ENCODE results near the gene SMIM5. TPM values are rescaled to one million over a fixed set of nuclear protein-coding genes. Genes with fewer than 3 reads are reported as not detected.

SMIM5 gene
- total and polyA plus RNA-seq, 2 of the 13 experiments (the other 11 are each of a cell fraction or from before 2014, with no cell fraction given): not detected

- CTCF ChIA-PET (ENCODE audit: low intra/inter-chr PET ratio, low total read pairs): no interaction called here
- Histone ChIP-seq H2AFZ (ENCODE audit: low read length) (no peak overlapping the region), H3K9ac (ENCODE audit: insufficient read depth, low read depth, low read length) (no peak overlapping the region), H3K27me3 (ENCODE audit: control insufficient read depth in 1 of 2, insufficient read depth in 2 of 2, low read length in 2 of 2) (no peaks in the 10 kb centered on the region), H3K4me3 (replicated peaks in 1 of 3; ENCODE audit: insufficient read depth in 1 of 3, low read depth in 2 of 3, low read length in 3 of 3) (no peak overlapping the region), H3K27ac (ENCODE audit: extremely low read length, insufficient read depth, low read length) (no peak overlapping the region), H3K79me2 (ENCODE audit: insufficient read depth, low read length) (no peaks in the 10 kb centered on the region), H4K20me1 (ENCODE audit: insufficient read depth, low read length) (peaks cover 4% of the 10 kb centered on the region; the same call in 1 of the 2 replicates), H3K36me3 (replicated peaks in 1 of 2; ENCODE audit: control insufficient read depth in 1 of 2, insufficient read depth in 2 of 2, low read length in 2 of 2) (peaks cover 5 to 10% of the 10 kb centered on the region in 2 experiments), H3K4me2 (ENCODE audit: low read depth, low read length) (no peak overlapping the region), H3K9me3 (ENCODE audit: low read length) (no peaks in the 10 kb centered on the region), H3K4me1 (ENCODE audit: insufficient read depth, low read length) (peaks cover 19% of the 10 kb centered on the region)
- intact Hi-C loops (cut with micrococcal nuclease; ENCODE audit: unreplicated experiment): no loop called here
- BruUV-seq (replicated peaks): no TSS peak
- 95% methylated on average over 13 of the region's 13 CpGs for WGBS (ENCODE audit: low lambda C conversion rate)
- ATAC-seq (no peak), DNase-seq (ENCODE audit: low spot score) (no peak), FAIRE-seq (no peak)
- POLR2A ChIA-PET: no interaction called here
- TF ChIP-seq ZNF512B (CRISPR knock-in tag; IDR thresholded peaks at IDR 0.05; ENCODE audit: borderline replicate concordance): no peak
- no peak for TF ChIP-seq ZNF597 (CRISPR knock-in tag; IDR thresholded peaks at IDR 0.05)
- no peak for TF ChIP-seq ZNF670 (CRISPR knock-in tag; IDR thresholded peaks at IDR 0.05; ENCODE audit: borderline replicate concordance)
- no peak for TF ChIP-seq HNRNPK (IDR thresholded peaks at IDR 0.05; ENCODE audit: low read depth, low read length, poor library complexity, severe bottlenecking)
- in situ Hi-C loops (cut with HindIII; ENCODE audit: extremely low pct_ligation_motif_present, low pct_unique_long_range_greater_than_20kb): no loop called here
Observed at GRCh38 chr17:75637143-75637538, 3.9 kb downstream of the SMIM5 start.

Measured in HepG2 (cell line).